Measurements from ENCODE around the gene C17orf75. TPM values are rescaled to one million over a fixed set of nuclear protein-coding genes. Genes with fewer than 3 reads are reported as not detected.
"Not testable (repeated sequence)": the region's sequence is repeated elsewhere in the genome, so short reads cannot be mapped to it uniquely, and the experiment has no call there.

The C17orf75 gene
- 10 to 100 TPM; 32.7 to 35.3 TPM for total RNA-seq

GRCh38 chr17:32341857-32342602 is at the start of gene C17orf75:
Gene C17orf75 (minus strand): TSS chr17:32342173. CDS start chr17:32342139, 34 bp downstream.
- ChIA-PET POLR2A (interaction anchor here (0.5 kb wide), 1 partner anchor 71 kb away, joined by 4 read pairs; no protein-coding TSS in a partner anchor), CTCF (interaction anchor here (1.4 to 2.1 kb wide), 2 partner anchors 23 to 103 kb away, joined by 4 to 7 read pairs; no protein-coding TSS in a partner anchor)

GRCh38 chr17:32388613-32389459 is 46.9 kb upstream of the C17orf75 start:
- CTCF ChIA-PET, result interaction anchor here (0.7 kb wide), 1 partner anchor 18 kb away, joined by 5 read pairs; no protein-coding TSS in a partner anchor
- POLR2A ChIA-PET, result no interaction called here

DNA sequence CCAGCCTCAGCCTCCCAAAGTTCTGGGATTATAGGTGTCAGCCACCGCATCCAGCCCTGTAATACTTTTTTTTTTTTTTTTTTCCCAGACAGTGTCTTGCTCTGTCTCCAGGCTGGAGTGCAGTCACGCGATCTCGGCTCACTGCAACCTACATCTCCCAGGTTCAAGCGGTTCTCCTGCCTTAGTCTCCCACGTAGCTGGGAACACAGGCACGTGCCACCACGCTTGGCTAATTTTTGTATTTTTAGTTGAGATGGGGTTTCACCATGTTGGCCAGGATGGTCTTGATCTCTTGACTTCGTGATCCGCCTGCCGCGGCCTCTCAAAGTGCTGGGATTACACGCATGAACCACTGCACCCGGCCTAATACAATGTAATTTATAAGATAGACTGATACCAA is 46.2 kb upstream of the C17orf75 start:
- CTCF ChIA-PET, result interaction anchor here (0.7 to 1.5 kb wide), 2 partner anchors 17 to 57 kb away, joined by 3 to 5 read pairs; partner anchors contain the start of gene PSMD11
- POLR2A ChIA-PET, result not testable (repeated sequence)

DNA sequence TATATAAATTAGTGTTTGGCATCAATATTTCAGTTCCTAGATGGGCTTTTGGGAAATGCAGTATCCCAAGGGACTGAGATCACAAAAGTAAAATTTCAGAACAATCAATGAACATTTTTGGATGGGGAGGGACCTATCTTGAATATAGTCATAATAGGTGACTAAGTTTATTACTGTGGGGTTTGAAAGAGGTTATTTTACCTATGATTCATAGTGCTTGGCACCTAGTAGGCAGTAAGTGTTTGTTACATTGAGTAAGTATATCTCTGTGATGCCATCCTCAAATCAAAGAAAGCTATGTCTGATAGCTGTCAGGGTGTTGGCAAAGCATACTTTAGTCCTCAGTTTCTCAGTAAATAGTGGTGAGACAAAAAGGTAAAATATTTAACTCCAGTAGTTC is 44.9 kb upstream of the C17orf75 start:
- CTCF ChIA-PET, result interaction anchor here (0.6 to 1.5 kb wide), 2 partner anchors 58 to 137 kb away, joined by 3 to 4 read pairs; partner anchors contain the start of gene PSMD11

DNA sequence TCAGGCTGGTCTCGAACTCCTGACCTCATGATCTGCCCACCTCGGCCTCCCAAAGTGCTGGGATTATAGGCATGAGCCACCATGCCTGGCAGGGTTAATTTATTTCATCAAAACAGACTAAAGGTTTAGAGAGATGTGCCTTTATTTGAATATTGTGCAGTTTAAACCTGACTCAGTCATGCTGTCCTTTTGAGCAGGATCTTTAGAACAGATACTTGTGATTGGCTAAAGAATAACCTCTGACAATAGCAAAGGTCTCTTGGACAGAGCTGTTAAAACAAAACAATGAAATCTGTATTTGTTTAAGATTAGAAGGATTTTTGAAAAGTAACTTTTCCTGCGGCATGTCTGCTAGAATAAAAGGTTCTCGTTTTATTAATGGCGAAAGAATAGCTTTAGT is 44.0 kb upstream of the C17orf75 start:
- ChIA-PET CTCF (interaction anchor here (0.7 kb wide), 1 partner anchor 12 kb away, joined by 5 read pairs; no protein-coding TSS in a partner anchor), POLR2A (no interaction called here)

More for the DNA sequence above, 44.9 kb upstream of the C17orf75 start:
- POLR2A ChIA-PET, result interaction anchor here (1.0 kb wide), 1 partner anchor 10 kb away, joined by 3 read pairs; no protein-coding TSS in a partner anchor

DNA sequence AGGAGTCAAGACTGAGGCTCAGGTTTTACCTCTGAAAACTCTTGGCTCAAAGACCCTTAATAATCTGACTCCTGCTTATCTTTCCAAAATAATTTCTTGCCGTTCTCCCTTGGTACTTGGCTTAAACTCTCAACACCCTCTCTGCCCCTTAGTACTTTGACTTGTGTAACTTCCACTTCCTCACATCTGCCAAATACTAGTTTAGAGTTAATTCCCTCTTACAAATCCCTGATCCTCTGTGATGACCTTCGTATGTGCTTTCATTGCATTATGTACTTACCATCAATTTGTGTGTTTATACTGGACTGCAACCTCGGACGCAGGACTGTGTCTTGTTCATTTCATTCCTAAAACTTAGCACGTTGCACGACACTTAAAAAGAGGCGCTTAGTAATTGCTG is 43.1 kb upstream of the C17orf75 start:
- CTCF ChIA-PET, result no interaction called here
- POLR2A ChIA-PET, result no interaction called here

DNA sequence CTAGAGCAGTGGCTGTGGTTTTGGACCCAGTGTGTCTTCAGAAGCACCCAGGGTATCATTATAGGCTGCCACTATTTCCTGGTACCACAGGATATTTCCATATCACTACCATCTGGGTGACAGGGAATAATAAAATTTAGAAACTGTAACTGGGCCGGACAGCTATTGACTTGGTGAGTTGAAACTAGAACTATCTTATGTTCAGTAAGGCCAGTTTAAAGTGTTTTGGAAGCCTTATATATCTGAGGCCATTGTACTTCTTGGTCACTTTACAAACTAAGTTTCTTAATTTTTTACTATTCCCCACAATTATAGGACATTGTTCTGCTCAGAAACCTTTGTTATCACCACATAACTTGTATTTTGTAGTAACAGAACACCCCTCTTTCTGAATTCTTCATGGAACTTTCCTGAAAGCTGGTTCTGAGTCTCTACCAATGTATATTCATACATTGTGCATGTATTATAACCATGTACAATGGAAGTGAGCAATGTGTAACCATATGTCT is 42.0 kb upstream of the C17orf75 start:
- POLR2A ChIA-PET, result interaction anchor here (0.7 to 0.9 kb wide), 2 partner anchors 11 to 15 kb away, joined by 3 read pairs; no protein-coding TSS in a partner anchor
- CTCF ChIA-PET, result interaction anchor here (0.6 kb wide), 1 partner anchor 425 kb away, joined by 3 read pairs; no protein-coding TSS in a partner anchor

DNA sequence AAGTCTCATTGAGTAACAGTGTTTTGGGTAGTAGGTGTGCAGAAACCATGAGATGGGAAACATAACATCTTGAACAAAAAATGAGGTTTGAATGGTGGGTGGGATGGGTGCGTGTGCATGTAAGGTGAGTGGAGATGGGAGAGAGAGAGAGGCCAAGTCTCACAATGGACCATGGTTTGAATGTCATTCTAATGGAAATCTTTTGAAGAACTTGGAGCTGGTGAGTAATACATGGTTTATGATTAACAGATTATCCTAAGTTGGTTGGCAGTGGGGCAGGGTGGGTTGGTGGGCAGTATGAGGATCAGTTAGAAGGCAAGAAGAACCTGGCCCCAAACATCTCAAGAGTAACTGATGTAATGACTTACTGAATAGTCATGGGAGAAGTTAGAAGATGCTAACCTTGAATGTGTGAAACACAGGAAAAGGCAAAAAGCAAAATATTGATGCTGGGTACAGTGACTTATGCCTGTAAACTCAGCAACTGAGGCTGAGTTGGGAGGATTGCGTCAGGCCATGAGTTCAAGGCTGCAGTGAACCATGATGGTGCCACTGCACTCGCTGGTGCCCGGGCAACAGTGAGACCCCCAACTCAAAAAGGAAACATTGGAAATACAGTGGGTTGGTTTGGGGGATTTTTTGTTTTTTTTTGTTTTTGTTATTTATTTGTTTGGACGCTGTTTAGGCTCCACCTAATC is 40.7 kb upstream of the C17orf75 start:
- ChIA-PET POLR2A (no interaction called here), CTCF (no interaction called here)

- POLR2A ChIA-PET, result no interaction called here
- CTCF ChIA-PET, result interaction anchor here (0.5 kb wide), 1 partner anchor 19 kb away, joined by 3 read pairs; no protein-coding TSS in a partner anchor
These were observed 28.5 kb upstream of the C17orf75 start for GRCh38 chr17:32370426-32370825.

DNA sequence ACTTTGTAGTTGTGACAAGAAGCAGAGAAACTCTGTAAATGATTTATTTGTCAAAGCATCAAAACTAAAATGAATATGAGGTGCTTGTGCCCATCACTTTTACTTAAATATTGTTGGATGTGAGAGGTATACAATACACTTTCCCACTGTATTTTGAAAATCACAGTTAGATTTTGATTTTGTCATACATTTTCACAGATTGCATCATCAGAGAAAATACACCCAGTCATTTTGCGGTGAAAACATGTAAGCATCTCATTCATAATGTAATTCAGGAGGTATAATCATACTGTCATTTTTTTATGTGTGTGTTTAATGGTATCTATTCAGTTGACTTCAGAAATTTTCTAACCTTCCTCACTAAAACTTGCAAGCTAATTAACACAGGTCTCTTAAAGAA is 19.3 kb upstream of the C17orf75 start:
- ChIA-PET POLR2A (no interaction called here), CTCF (interaction anchor here (0.7 kb wide), 1 partner anchor 134 kb away, joined by 3 read pairs; no protein-coding TSS in a partner anchor)

DNA sequence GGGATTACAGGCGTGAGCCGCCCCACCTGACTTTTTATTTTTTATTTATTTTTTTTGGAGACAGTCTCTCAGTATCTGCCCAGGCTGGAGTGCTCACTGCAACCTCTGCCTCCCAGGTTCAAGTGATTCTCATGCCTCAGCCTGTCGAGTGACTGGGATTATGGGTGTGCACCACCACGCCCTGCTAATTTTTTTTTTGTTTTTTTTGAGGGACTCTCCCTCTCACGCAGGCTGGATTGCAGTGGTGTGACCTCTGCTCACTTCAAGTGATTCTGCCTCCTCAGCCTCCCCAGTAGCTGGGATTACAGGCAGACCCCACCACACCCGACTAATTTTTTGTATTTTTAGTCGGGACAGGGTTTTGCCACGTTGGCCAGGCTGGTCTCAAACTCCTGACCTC is 15.6 kb upstream of the C17orf75 start:
- ChIA-PET POLR2A (no interaction called here), CTCF (no interaction called here)

DNA sequence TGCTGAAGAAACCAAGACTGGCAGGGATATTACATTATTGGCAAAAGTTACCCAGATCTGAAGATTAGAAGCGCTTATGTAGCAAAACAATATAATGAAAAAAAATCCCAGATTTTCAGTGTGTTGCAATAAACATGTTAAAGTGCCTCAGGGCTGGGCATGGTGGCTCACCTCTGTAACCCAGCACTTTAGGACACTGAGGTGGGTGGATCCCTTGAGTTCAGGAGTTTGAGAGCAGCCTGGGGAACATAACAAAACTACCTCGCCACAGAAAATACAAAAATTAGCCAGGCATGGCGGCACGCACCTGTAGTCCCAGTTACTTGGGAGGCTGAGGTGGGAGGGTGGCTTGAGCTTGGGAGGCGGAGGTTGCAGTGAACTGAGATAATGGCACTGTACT is 14.8 kb upstream of the C17orf75 start:
- POLR2A ChIA-PET, result no interaction called here

GRCh38 chr17:32356378-32356743 is 14.4 kb upstream of the C17orf75 start:
- ChIA-PET CTCF (no interaction called here), POLR2A (no interaction called here)

More for the DNA sequence above, 14.8 kb upstream of the C17orf75 start:
- CTCF ChIA-PET, result no interaction called here

GRCh38 chr17:32355649-32356377 is 13.8 kb upstream of the C17orf75 start:
- ChIA-PET POLR2A (no interaction called here), CTCF (no interaction called here)

- POLR2A ChIA-PET, result not testable (repeated sequence)
- CTCF ChIA-PET, result interaction anchor here (0.6 kb wide), 1 partner anchor 99 kb away, joined by 5 read pairs; no protein-coding TSS in a partner anchor
These were observed 10.8 kb upstream of the C17orf75 start for GRCh38 chr17:32352734-32353133.

- ChIA-PET CTCF (interaction anchor here (0.5 to 1.3 kb wide), 3 partner anchors 93 to 513 kb away, joined by 3 to 4 read pairs (median 4); no protein-coding TSS in a partner anchor), POLR2A (interaction anchor here (0.6 to 1.0 kb wide), 6 partner anchors 10 to 1863 kb away, joined by 3 to 7 read pairs (median 5); partner anchors contain the start of gene PSMD11)
These were observed 8.9 kb upstream of the C17orf75 start for GRCh38 chr17:32350666-32351418.

GRCh38 chr17:32349854-32350665 is 8.1 kb upstream of the C17orf75 start, which contains the start of gene ZNF207:
Gene ZNF207 (plus strand): TSS chr17:32350157. CDS start chr17:32350286, 129 bp downstream.
- ChIA-PET POLR2A (interaction anchor here (0.9 to 1.0 kb wide), 2 partner anchors 10 to 94 kb away, joined by 3 to 7 read pairs; partner anchors contain the start of gene PSMD11), CTCF (interaction anchor here (1.3 kb wide), 1 partner anchor 112 kb away, joined by 4 read pairs; no protein-coding TSS in a partner anchor)
